Cardiac fibroblast (primary cell): ENCODE measurements around the gene BRAT1.
"Not testable (repeated sequence)": the region's sequence is repeated elsewhere in the genome, so short reads cannot be mapped to it uniquely, and the experiment has no call there.

Experiments
- DNase-seq, 2 donors: peaks; one replicate each; pipeline versions ENCODE4 v3.0.0 to v3.0.0-alpha.2; 2010; ENCODE audit warnings: low read depth in 2 of 2
- H3K4me3 ChIP-seq, 2 donors: replicated peaks in 1 of 2; 1 replicate in 1 of 2; 2 replicates in 1 of 2; pipeline ENCODE4 v1.5.1; 2011; ENCODE audit warnings: low read depth in 2 of 2, low read length in 2 of 2, mild to moderate bottlenecking in 2 of 2, moderate library complexity in 1 of 2
- CTCF ChIP-seq: IDR thresholded peaks from one replicate; pipeline ENCODE4 v1.5.1; 2011; ENCODE audit warnings: low read depth, mild to moderate bottlenecking, low read length, inconsistent platforms

BRAT1 gene

GRCh38 chr7:2568521-2569223 is 13.3 kb upstream of the BRAT1 start:
- TF ChIP-seq CTCF: no peak

GRCh38 chr7:2567679-2568278 is 12.5 kb upstream of the BRAT1 start:
- peak; percentile 66 for TF ChIP-seq CTCF
- peak; percentile 48 to 52 for DNase-seq

More at GRCh38 chr7:2568521-2569223, 13.3 kb upstream of the BRAT1 start:
- no peak for DNase-seq
- H3K4me3 ChIP-seq: no peak overlapping the region

GRCh38 chr7:2566890-2567678 is 11.8 kb upstream of the BRAT1 start:
- DNase-seq: no peak
- H3K4me3 ChIP-seq: no peak overlapping the region
- TF ChIP-seq CTCF: peak; percentile 6

More at GRCh38 chr7:2567679-2568278, 12.5 kb upstream of the BRAT1 start:
- no peak overlapping the region for H3K4me3 ChIP-seq

GRCh38 chr7:2566348-2566889 is 11.1 kb upstream of the BRAT1 start:
- peak in 1 of 2 donors; percentile 1 for DNase-seq

GRCh38 chr7:2564970-2565540 is 9.7 kb upstream of the BRAT1 start:
- no peak for DNase-seq
- TF ChIP-seq CTCF: no peak
- H3K4me3 ChIP-seq: no peak overlapping the region

More at GRCh38 chr7:2566348-2566889, 11.1 kb upstream of the BRAT1 start:
- TF ChIP-seq CTCF: no peak
- H3K4me3 ChIP-seq: no peak overlapping the region

- not testable (repeated sequence) for H3K4me3 ChIP-seq, DNase-seq
Observed at GRCh38 chr7:2563955-2564354, 8.6 kb upstream of the BRAT1 start.
